Thyroid gland (tissue), 4 donors: Measurements from ENCODE around the gene PAX6.

Source experiments
- POLR2A ChIP-seq, 2 donors: fragments of 450-650 bp; IDR thresholded peaks; one replicate each; pipeline ENCODE4 v1.6.1; 2017; ENCODE audit warnings: antibody characterized with exemption in 2 of 2, mild to moderate bottlenecking in 2 of 2, moderate library complexity in 1 of 2
- TF ChIP-seq, protein P1 (sequence below), 6 experiments: fragments of 200-600 bp in 3 of 6; fragments of 450-650 bp in 3 of 6; sonication (generic) in 3 of 6; IDR thresholded peaks; one replicate each; pipeline ENCODE4 v1.5.1; 2016 to 2019; ENCODE audit warnings: antibody characterized with exemption in 6 of 6, mild to moderate bottlenecking in 2 of 6, inconsistent platforms in 1 of 6, moderate library complexity in 1 of 6

DNA sequence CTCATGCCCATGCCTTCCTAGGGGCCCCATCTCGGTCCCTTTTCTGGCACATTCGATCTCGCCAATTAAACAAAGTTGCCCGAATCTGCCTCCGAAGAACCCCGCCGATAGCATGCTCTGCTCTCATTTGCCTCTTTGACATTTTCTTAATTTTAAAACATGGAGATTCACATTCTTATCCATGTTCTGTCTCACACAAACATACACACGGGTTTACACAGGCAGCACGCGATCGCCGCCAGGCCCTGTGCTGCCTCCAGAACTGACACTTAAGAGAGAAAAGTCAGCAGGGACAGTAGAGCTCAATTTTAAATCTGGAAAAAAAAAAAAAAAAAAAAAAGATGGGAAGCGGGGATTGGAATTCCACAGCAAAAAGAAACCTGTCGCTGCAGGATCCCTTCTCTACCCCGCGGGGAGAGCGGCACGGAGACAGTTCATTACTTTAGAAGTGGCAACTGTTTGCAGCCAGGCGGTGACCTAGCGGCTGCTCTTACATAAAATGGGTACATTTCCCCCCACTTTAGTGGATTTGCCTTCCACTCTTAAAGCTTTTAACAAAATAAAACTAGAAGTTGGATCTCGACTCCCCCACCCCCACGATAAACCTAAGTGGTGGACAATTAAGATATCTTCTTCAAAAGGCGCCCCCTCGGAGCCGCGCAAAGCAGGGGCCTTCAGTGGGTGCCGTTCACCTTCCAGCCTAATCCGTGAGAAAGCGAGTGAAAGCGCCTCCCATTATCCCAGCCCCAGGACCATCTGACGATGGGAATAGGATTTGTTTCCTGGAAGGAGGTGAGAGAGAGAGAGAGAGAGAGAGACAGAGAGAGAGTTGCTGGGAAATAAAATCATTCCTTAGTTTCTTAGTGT is 13.7 kb downstream of the PAX6 start:
- TF ChIP-seq, protein P1, sequence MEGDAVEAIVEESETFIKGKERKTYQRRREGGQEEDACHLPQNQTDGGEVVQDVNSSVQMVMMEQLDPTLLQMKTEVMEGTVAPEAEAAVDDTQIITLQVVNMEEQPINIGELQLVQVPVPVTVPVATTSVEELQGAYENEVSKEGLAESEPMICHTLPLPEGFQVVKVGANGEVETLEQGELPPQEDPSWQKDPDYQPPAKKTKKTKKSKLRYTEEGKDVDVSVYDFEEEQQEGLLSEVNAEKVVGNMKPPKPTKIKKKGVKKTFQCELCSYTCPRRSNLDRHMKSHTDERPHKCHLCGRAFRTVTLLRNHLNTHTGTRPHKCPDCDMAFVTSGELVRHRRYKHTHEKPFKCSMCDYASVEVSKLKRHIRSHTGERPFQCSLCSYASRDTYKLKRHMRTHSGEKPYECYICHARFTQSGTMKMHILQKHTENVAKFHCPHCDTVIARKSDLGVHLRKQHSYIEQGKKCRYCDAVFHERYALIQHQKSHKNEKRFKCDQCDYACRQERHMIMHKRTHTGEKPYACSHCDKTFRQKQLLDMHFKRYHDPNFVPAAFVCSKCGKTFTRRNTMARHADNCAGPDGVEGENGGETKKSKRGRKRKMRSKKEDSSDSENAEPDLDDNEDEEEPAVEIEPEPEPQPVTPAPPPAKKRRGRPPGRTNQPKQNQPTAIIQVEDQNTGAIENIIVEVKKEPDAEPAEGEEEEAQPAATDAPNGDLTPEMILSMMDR (IDR thresholded peaks at IDR 0.05), result no peak
- TF ChIP-seq POLR2A (IDR thresholded peaks at IDR 0.05), result no peak
